Stimulated activated CD8-positive, alpha-beta memory T cell treated with anti-CD3 and anti-CD28 coated beads, Interleukin-4, amount 100 ng/mL, for 48 hours (primary cell): ENCODE data around the gene RIPOR1.
"Not testable (repeated sequence)": the region's sequence is repeated elsewhere in the genome, so short reads cannot be mapped to it uniquely, and the experiment has no call there.

ENCODE experiments used
- DNase-seq: peaks from one replicate; pipeline ENCODE4 v3.0.0-alpha.2; 2020

The RIPOR1 gene

GRCh38 chr16:67528222-67528869 lies at the start of gene RIPOR1:
Gene RIPOR1 (plus strand): TSS chr16:67528829. CDS start chr16:67538447, 9,618 bp downstream.
- peak; percentile 63 for DNase-seq

GRCh38 chr16:67480833-67481560 lies 47.6 kb upstream of the RIPOR1 start, which contains the start of gene ATP6V0D1:
Gene ATP6V0D1 (minus strand): TSS chr16:67481157. CDS start chr16:67481086, 71 bp downstream.
- DNase-seq, result peak; percentile 99

- peak; percentile 71 for DNase-seq
Observed at GRCh38 chr16:67481561-67482232, 46.9 kb upstream of the RIPOR1 start.

GRCh38 chr16:67482233-67482924 lies 46.2 kb upstream of the RIPOR1 start:
- peak; percentile 32 for DNase-seq

- no peak for DNase-seq
Observed at GRCh38 chr16:67483150-67483549, 45.5 kb upstream of the RIPOR1 start, which contains the start of gene AGRP. Gene AGRP (minus strand): TSS chr16:67483547. CDS start chr16:67483398, 149 bp downstream.

- DNase-seq, result no peak
Observed at GRCh38 chr16:67483731-67484525, 44.7 kb upstream of the RIPOR1 start.

GRCh38 chr16:67486805-67487204 lies 41.8 kb upstream of the RIPOR1 start:
- no peak for DNase-seq

GRCh38 chr16:67487561-67487960 lies 41.1 kb upstream of the RIPOR1 start:
- not testable (repeated sequence) for DNase-seq

GRCh38 chr16:67489401-67490083 lies 39.1 kb upstream of the RIPOR1 start:
- no peak for DNase-seq

GRCh38 chr16:67490335-67491096 lies 38.1 kb upstream of the RIPOR1 start:
- DNase-seq, result no peak

- no peak for DNase-seq
Observed at GRCh38 chr16:67499106-67499505, 29.5 kb upstream of the RIPOR1 start.

GRCh38 chr16:67504031-67505021 lies 24.3 kb upstream of the RIPOR1 start:
- peak; percentile 44 for DNase-seq

GRCh38 chr16:67506468-67506867 lies 22.2 kb upstream of the RIPOR1 start:
- DNase-seq, result no peak

- DNase-seq, result no peak
Observed at GRCh38 chr16:67509016-67509415, 19.6 kb upstream of the RIPOR1 start.

GRCh38 chr16:67513892-67514291 lies 14.7 kb upstream of the RIPOR1 start:
- DNase-seq, result not testable (repeated sequence)

GRCh38 chr16:67514382-67514828 lies 14.2 kb upstream of the RIPOR1 start:
- peak; percentile 86 for DNase-seq

- no peak for DNase-seq
Observed at GRCh38 chr16:67516296-67517154, 12.1 kb upstream of the RIPOR1 start.

- no peak for DNase-seq
Observed at GRCh38 chr16:67517155-67517445, 11.5 kb upstream of the RIPOR1 start.
